Measurements from ENCODE around the gene KCNE3.

Gene KCNE3

GRCh38 chr11:74444173-74444826, 23.0 kb downstream of the KCNE3 start:
- no peak for DNase-seq (ENCODE audit: low read depth)
- H3K4me3 ChIP-seq (ENCODE audit: low read depth, low read length), result no peak overlapping the region
- TF ChIP-seq CTCF (conservative IDR thresholded peaks at IDR 0.05; ENCODE audit: low read depth, low read length), result no peak

- peak overlapping the region; percentile 32 for H3K4me3 ChIP-seq (ENCODE audit: low read depth, low read length)
- peak; percentile 50 for TF ChIP-seq CTCF (conservative IDR thresholded peaks at IDR 0.05; ENCODE audit: low read depth, low read length)
- DNase-seq (ENCODE audit: low read depth), result peak; percentile 71
These were observed 24.1 kb downstream of the KCNE3 start for GRCh38 chr11:74443071-74443864.

GRCh38 chr11:74442636-74443035, 24.7 kb downstream of the KCNE3 start:
- DNase-seq (ENCODE audit: low read depth), result peak; percentile 55
- no peak overlapping the region for H3K4me3 ChIP-seq (ENCODE audit: low read depth, low read length)
- no peak for TF ChIP-seq CTCF (conservative IDR thresholded peaks at IDR 0.05; ENCODE audit: low read depth, low read length)

GRCh38 chr11:74438681-74439080, 28.7 kb downstream of the KCNE3 start:
- DNase-seq (ENCODE audit: low read depth), result peak; percentile 8
- TF ChIP-seq CTCF (conservative IDR thresholded peaks at IDR 0.05; ENCODE audit: low read depth, low read length), result no peak
- H3K4me3 ChIP-seq (ENCODE audit: low read depth, low read length), result no peak overlapping the region

GRCh38 chr11:74437441-74438042, 29.8 kb downstream of the KCNE3 start:
- TF ChIP-seq CTCF (conservative IDR thresholded peaks at IDR 0.05; ENCODE audit: low read depth, low read length), result no peak
- no peak overlapping the region for H3K4me3 ChIP-seq (ENCODE audit: low read depth, low read length)
- peak; percentile 48 for DNase-seq (ENCODE audit: low read depth)

GRCh38 chr11:74434528-74434927, 32.8 kb downstream of the KCNE3 start:
- peak; percentile 74 for DNase-seq (ENCODE audit: low read depth)
- TF ChIP-seq CTCF (conservative IDR thresholded peaks at IDR 0.05; ENCODE audit: low read depth, low read length), result no peak
- no peak overlapping the region for H3K4me3 ChIP-seq (ENCODE audit: low read depth, low read length)

Data from choroid plexus epithelial cell (primary cell).